PC-3 (cell line): ENCODE measurements around the gene UBASH3B.

ENCODE experiments used
- CTCF ChIP-seq: fragments of 300-600 bp; sonication (generic); conservative IDR thresholded peaks from 2 replicates; pipeline ENCODE4 v1.5.1; 2017; ENCODE audit warnings: antibody characterized with exemption, low read depth, mild to moderate bottlenecking, low read length
- EZH2phosphoT487 ChIP-seq: fragments of 300-600 bp; sonication (generic); IDR thresholded peaks from 2 replicates; pipeline ENCODE4 v1.6.1; 2018; ENCODE audit warnings: mild to moderate bottlenecking, antibody characterized with exemption, low read length, borderline replicate concordance

GRCh38 chr11:122642971-122643370 lies 12.6 kb upstream of the UBASH3B start:
- no peak for TF ChIP-seq CTCF
- TF ChIP-seq EZH2phosphoT487, result no peak
